Duodenal mucosa (tissue), 2 donors: ENCODE data around the gene UBTF.

Experiments
- H3K27ac ChIP-seq: one replicate; pipeline ENCODE4 v1.7.0; 2013; ENCODE audit warnings: low read depth, low read length
- H3K27me3 ChIP-seq, 2 donors: one replicate each; pipeline ENCODE4 v1.7.0; 2013; ENCODE audit warnings: low read length in 2 of 2, control low read depth in 1 of 2; ENCODE audit not compliant: insufficient read depth in 2 of 2, control insufficient read depth in 1 of 2
- H3K36me3 ChIP-seq, 2 donors: one replicate each; pipeline ENCODE4 v1.7.0; 2013; ENCODE audit warnings: low read length in 2 of 2, control low read depth in 1 of 2; ENCODE audit not compliant: insufficient read depth in 2 of 2, control insufficient read depth in 1 of 2
- H3K4me1 ChIP-seq, 2 donors: one replicate each; pipeline ENCODE4 v1.7.0; 2013; ENCODE audit warnings: low read length in 2 of 2, control low read depth in 1 of 2; ENCODE audit not compliant: insufficient read depth in 2 of 2, control insufficient read depth in 1 of 2
- H3K4me3 ChIP-seq, 2 donors: one replicate each; pipeline ENCODE4 v1.7.0; 2013; ENCODE audit warnings: low read length in 2 of 2, low read depth in 1 of 2
- H3K9ac ChIP-seq, 2 donors: one replicate each; pipeline ENCODE4 v1.7.0; 2013; ENCODE audit warnings: low read length in 2 of 2, low read depth in 1 of 2
- H3K9me3 ChIP-seq, 2 donors: one replicate each; pipeline ENCODE4 v1.7.0; 2013; ENCODE audit warnings: low read length in 2 of 2, control low read depth in 1 of 2; ENCODE audit not compliant: control insufficient read depth in 1 of 2

Gene UBTF

DNA sequence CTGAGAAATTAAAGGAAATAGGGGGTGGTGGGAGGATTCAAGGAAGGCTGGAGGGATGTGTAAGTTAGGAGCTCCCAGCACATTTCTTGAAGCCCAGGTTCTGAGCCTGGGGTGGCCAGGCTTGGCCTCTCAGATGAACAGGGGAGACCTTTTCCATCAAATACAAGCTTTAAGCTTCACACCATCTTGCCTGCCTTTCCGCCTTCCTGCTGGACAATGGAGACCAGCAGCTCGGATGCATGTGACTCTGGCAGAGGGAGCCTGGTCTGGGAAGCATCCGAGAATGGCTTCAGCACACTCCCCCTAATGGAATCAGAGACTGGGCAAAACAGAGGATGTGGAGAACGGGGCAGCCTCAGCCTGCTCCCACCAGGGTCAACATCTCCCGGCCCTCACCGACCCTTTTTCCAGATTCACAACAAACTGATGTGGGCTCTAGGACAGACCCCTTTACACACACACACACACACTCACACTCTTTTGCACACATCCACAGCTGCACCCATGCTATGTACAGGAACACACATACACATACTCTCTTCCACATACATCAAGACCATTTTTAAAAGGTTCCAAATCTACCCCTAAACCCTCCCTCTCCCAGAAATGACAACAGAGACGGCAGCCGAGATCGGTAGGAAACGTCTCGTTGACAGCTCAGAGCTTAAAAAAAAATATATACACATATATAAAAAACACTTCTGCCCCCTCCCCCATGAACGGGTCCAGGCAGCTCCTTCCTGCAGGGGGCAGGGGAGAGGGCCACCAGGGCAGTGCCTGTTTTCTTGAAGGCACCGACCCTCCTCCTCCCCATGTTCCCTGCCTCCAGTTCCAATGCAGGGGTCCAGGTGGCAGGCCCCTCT is 13.3 kb downstream of the UBTF start:
- Histone ChIP-seq H3K4me1 (peaks cover 18 to 28% of the 10 kb centered on the region in 2 donors), H3K36me3 (peaks cover 17 to 37% of the 10 kb centered on the region in 2 donors), H3K27ac (no peak overlapping the region), H3K27me3 (no peaks in the 10 kb centered on the region), H3K4me3 (no peak overlapping the region), H3K9me3 (no peaks in the 10 kb centered on the region), H3K9ac (no peak overlapping the region)

DNA sequence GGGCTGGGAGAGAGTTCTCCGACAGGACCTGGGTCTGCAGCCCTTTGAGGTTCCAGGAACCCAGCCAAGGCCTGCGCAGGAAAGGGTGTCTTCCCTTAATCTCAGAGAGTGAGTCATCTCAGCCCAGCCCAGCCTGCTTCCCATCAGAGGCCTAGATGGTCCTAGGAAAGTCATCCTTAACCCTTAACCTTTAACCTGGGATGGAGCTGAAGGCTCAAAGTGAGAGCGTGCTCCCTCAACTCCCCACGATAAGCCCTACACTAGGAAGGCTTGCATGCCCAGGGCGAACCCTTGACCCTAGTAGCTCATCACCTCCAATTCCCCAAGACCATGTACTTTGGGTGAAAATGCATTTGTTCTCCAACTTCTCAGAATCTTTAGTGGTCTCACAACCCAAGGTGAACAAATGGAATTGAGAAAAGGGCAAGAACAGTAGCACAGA is 15.0 kb downstream of the UBTF start:
- Histone ChIP-seq H3K4me1 (peaks cover 15 to 22% of the 10 kb centered on the region in 2 donors), H3K9ac (no peak overlapping the region), H3K27ac (no peak overlapping the region), H3K27me3 (no peaks in the 10 kb centered on the region), H3K4me3 (no peak overlapping the region), H3K36me3 (peaks cover 17 to 28% of the 10 kb centered on the region in 2 donors), H3K9me3 (no peaks in the 10 kb centered on the region)

DNA sequence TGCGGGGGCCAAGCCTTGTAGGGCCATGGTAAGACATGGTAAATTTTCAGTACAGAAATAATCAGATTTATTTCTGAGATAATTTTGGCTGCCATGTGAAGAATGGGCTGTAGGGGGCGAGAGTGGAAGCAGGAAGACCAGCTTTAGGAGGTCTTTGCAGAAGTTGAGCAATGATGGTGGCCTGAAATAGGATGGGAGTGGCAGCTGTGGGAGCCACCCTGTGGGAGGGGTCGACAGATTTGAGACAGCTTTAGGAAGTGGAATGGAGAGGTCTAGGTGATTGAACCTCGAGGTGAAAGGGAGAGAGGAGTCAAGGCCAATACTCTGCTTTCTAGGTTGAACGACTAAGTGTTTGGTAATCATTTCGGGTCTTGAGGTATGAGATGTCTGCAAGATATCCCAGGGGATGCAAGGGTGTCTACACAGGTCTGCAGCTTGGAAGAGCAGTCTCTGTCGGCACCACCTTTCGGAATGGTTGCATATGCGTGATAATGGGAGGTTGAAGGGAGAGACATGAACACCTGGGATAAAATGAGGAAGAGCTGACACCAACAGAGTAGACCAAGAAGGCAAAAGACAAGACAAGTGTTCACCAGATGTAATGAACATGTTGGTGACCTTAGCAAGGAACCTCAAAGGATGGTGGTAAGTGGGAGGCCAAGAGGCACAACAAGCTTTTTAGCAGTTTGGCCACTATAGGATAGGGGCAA is 15.6 kb downstream of the UBTF start:
- Histone ChIP-seq H3K36me3 (peaks cover 17 to 23% of the 10 kb centered on the region in 2 donors), H3K27ac (no peak overlapping the region), H3K4me1 (peaks cover 15 to 22% of the 10 kb centered on the region in 2 donors), H3K4me3 (no peak overlapping the region), H3K9ac (no peak overlapping the region), H3K27me3 (no peaks in the 10 kb centered on the region), H3K9me3 (no peaks in the 10 kb centered on the region)

DNA sequence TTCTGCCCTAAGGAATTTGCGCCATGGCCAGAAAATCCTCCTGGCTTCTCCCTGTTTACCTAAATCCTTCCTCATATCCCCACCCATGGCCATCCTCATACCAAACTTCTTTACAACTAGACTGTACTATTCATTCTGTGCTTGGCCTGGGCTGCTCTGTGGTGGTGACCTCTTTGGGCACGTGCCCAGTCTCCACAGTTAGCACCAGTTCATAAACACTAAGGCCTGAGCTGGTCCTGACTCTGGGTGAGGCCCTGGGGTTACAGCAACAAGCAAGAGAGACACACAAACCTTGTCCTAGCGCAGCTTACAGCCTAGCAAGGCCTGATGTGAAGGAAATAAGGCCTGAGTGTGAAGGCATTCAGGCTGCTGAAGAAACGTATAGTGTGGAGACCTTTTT is 16.7 kb downstream of the UBTF start:
- H3K27me3 ChIP-seq: no peaks in the 10 kb centered on the region
- peak overlapping the region in 1 of 2 donors; percentile 14 for H3K9ac ChIP-seq
- H3K36me3 ChIP-seq: peaks cover 9 to 13% of the 10 kb centered on the region in 2 donors
- no peaks in the 10 kb centered on the region for H3K9me3 ChIP-seq
- peaks cover 22 to 29% of the 10 kb centered on the region in 2 donors for H3K4me1 ChIP-seq
- H3K27ac ChIP-seq: no peak overlapping the region
- no peak overlapping the region for H3K4me3 ChIP-seq

DNA sequence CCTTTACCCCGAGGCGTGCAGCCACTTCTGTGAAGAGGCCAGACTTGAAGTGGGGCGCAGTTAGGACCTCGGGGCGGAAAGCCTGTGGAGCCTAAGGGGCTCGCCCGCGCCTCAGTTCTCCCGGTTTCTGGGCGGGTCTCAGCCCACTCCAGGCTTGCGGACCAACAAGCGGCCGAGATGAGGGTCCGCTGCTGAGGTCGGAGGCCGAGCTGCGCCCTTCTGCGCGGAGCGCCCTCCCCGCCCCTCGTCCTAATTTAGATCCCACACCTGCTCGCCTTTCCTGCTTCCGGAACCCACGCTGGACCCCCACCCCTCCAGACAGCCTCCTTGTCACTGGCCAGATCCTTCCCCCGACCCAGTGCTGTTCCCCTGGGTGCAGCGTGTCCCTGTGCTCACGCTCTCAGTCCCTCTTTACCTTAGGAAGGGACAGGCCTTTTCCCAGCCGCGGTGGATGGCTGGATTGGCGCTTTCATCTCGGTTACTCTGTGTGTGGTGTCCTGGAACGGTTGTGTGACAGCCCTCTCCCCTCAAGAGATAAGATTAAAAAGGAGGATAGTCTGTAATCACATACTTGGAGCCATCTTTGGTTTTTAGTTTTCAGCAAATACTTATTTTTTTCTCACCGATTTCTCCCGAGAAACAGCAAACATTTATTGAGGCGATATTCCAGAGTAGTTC is 18.9 kb downstream of the UBTF start:
- peak overlapping the region; percentile 78 to 93 for H3K4me3 ChIP-seq
- H3K9ac ChIP-seq: peak overlapping the region; percentile 94
- H3K9me3 ChIP-seq: no peaks in the 10 kb centered on the region
- H3K36me3 ChIP-seq: peaks cover 10 to 15% of the 10 kb centered on the region in 2 donors
- H3K27ac ChIP-seq: peak overlapping the region; percentile 91
- no peaks in the 10 kb centered on the region for H3K27me3 ChIP-seq
- H3K4me1 ChIP-seq: peaks cover 26 to 32% of the 10 kb centered on the region in 2 donors

DNA sequence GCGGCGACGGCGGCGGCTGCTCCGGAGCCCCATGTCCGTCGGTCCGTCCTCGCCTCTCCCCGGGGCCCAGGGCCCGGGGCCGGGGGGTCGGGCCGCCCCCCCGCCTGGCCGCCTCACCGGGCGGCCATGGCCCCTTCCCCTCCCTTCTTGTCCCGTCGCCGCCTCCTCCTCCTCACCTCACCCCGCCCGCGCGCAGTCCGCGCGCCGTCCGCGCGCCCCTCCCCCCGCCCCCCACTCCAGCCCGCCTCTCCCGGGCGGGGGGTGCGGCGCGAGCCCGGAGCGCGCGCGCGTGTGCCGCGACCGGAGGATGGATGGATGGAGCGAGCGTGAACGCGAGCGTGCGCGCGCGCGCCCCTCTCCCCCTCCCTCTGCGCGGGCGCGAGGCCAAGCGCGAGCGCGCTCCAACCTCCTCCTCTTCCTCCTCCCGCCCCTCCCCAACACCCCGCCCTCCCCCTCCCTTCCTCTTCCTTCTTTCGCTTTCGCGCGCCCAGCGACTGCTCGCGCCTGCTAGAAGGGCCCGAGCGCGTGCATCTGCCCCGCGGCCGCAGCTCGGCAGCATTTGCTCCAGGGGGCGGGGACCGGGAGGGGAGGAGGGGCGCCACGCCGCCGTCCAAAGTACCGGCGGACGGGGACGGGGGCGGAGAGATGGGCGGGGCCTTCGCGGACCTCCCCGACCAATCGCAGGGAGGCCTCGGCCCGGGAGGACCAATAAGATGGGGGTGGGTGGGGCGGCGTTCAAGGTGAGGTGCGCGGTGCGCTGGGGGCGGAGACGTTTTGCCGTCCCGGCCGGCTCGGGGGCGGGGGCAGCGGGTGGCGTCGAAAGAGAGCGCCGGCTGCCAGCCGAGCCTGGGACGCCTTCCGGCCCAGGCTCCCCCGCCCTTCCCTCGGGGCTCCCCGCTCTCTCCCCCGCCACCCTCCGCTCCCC is 19.7 kb downstream of the UBTF start, which contains the start of gene ATXN7L3:
ATXN7L3 (minus strand) TSS at position 332 of the 925 bp plus-strand sequence. CDS start 1,814 bp downstream, outside the sequence.
- Histone ChIP-seq H3K4me3 (peak within 1 kb of the TSS; percentile 78 to 93), H3K4me1 (peaks cover 26 to 32% of the 10 kb centered on the region in 2 donors), H3K9me3 (no peaks in the 10 kb centered on the region), H3K9ac (peak within 1 kb of the TSS; percentile 94), H3K27ac (peak within 1 kb of the TSS; percentile 94), H3K36me3 (peaks cover 18 to 23% of the 10 kb centered on the region in 2 donors), H3K27me3 (no peaks in the 10 kb centered on the region)

DNA sequence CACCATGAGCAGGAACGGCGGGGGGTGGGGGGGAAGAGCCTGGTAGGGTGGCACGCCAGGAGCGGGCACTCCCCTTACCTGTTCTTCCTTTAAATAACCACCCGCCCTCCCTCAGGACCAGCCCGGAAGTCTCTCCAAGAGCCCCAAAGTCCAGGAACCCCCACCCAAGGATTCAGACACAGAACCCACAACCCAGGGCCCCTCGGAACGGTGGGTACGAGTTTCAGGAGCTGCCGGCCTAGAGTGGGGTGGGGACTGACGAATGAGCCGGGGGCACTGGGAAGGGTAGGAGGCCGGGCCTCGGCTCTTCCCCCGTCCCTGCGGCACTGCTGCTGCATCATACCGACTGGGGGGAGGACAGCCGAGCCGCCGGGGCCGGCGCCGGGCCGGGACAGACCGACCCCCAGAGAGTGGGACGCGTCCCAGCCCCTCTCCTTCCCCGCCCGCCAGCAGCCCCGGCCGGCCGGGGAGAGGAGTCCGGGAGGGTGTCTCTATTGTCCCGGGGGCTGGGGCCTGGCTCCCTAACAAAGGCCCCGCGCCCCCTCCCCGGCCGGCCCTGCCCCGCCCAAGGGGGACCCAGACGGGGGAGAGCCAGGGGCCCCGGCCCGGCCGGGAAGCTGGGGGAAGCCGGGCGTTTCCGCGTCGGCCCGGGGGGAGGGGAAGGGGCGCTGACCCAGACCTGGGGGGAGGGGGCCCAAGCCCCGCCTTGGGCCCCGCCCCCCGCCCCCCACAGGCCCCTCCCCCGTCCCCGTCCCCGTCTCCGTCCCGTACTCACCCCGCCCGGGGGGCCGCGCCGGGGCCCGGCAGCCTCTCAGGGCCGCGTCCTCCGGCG is 20.5 kb downstream of the UBTF start:
- peak overlapping the region; percentile 78 to 84 for H3K4me3 ChIP-seq
- no peaks in the 10 kb centered on the region for H3K9me3 ChIP-seq
- no peaks in the 10 kb centered on the region for H3K27me3 ChIP-seq
- peaks cover 27 to 32% of the 10 kb centered on the region in 2 donors for H3K36me3 ChIP-seq
- H3K9ac ChIP-seq: peak overlapping the region; percentile 87 to 89
- H3K27ac ChIP-seq: peak overlapping the region; percentile 94
- H3K4me1 ChIP-seq: peaks cover 17 to 26% of the 10 kb centered on the region in 2 donors

DNA sequence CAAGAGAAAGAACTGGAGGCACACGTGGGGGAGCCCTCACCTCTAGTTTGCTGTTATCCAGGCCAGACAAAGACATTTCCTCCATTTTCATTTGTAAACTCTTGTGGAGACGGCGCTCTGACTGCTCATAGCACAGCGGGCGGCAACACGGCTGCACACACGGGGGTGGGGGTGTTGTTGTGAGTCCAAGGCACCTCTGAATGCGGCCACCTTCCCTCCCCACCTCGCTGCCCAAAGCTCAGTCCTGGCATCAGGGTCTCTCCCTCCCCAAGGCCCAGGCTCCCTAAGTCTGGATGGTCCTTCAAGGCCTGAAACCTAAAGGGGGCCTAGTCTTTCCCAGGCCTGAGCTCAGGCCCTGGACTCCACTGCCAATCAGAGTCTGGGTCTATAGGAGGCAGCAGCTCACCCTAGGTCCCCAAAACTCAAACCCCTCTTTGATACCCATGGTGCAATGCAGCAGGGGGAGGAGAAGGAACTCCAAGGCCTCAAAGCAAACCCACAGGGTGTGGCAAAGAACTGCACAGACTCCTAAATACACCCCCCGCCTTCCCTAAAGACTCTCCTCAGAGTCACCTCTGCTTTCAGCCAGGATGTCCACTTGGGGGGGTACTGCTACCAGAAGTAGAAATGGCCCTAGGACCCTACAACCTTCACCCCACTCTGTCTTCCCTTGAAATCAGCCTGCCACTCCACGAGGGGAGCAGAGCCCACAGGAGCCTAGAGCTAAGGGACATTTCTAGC is 21.3 kb downstream of the UBTF start:
- H3K9ac ChIP-seq: peak overlapping the region; percentile 87 to 89
- peak overlapping the region; percentile 94 for H3K27ac ChIP-seq
- H3K4me3 ChIP-seq: peak overlapping the region; percentile 78 to 84
- no peaks in the 10 kb centered on the region for H3K9me3 ChIP-seq
- H3K4me1 ChIP-seq: peaks cover 13 to 21% of the 10 kb centered on the region in 2 donors
- no peaks in the 10 kb centered on the region for H3K27me3 ChIP-seq
- peaks cover 28 to 38% of the 10 kb centered on the region in 2 donors for H3K36me3 ChIP-seq
